Endothelial cell of umbilical vein (primary cell): ENCODE measurements around the gene NEU4. TPM values are rescaled to one million over a fixed set of nuclear protein-coding genes. Genes with fewer than 3 reads are reported as not detected.

ENCODE experiments used
- BruUV-seq: library from RNA; stranded (reverse); fragments of 400-500 nt; replicated peaks from 2 replicates; lab custom pipeline; 2021; lab: Mats Ljungman, UMichigan
- CTCF ChIA-PET: fragments of 300-600, 350-600 bp; sonication (Branson Sonifier 250); formaldehyde crosslinking; loops from one replicate; lab custom pipeline; 2021; ENCODE audit warnings: antibody characterized with exemption, inconsistent platforms; lab: Charles Lee
- POLR2A ChIA-PET: fragments of 300-600, 350-600 bp; sonication (Branson Sonifier 250); formaldehyde crosslinking; loops from one replicate; lab custom pipeline; 2021; ENCODE audit warnings: antibody characterized with exemption, inconsistent platforms; lab: Charles Lee
- DNase-seq: peaks from one replicate; pipeline ENCODE4 v3.0.0-alpha.2; 2011; ENCODE audit warnings: low read depth, low spot score
- FAIRE-seq: peaks from 2 replicates; lab custom pipeline; 2011; peaks lifted over from hg19 to GRCh38; lab: Jason Lieb, UNC
- H2AFZ ChIP-seq: 2 replicates; pipeline ENCODE4 v1.6.0; 2012; ENCODE audit warnings: low read depth, low read length, control low read depth, inconsistent platforms
- H3K27ac ChIP-seq: 2 replicates; pipeline ENCODE4 v1.5.1; 2011; ENCODE audit warnings: low read depth, mild to moderate bottlenecking, control low read depth, low read length, moderate library complexity; ENCODE audit not compliant: insufficient read depth
- H3K27me3 ChIP-seq, 2 experiments: 2 replicates each; pipeline versions ENCODE4 v1.6.0 to v1.6.1; 2011; ENCODE audit warnings: low read length in 2 of 2, mixed read lengths in 1 of 2; ENCODE audit not compliant: control insufficient read depth in 2 of 2, insufficient read depth in 2 of 2
- H3K36me3 ChIP-seq, 2 experiments: 2 replicates in 1 of 2; 3 replicates in 1 of 2; pipeline ENCODE4 v1.5.1; 2011; ENCODE audit warnings: low read length in 2 of 2, mild to moderate bottlenecking in 1 of 2, moderate library complexity in 1 of 2; ENCODE audit not compliant: control insufficient read depth in 2 of 2, insufficient read depth in 2 of 2; ENCODE audit errors: extremely low read depth in 1 of 2
- H3K4me1 ChIP-seq: 3 replicates; pipeline ENCODE4 v1.5.1; 2011; ENCODE audit warnings: mild to moderate bottlenecking, low read length; ENCODE audit not compliant: control insufficient read depth, insufficient read depth; ENCODE audit errors: extremely low read depth
- H3K4me2 ChIP-seq: 2 replicates; pipeline ENCODE4 v1.6.1; 2011; ENCODE audit warnings: low read length, control low read depth, mixed read lengths; ENCODE audit not compliant: insufficient read depth
- H3K4me3 ChIP-seq, 3 experiments: fragments of 200-600 bp in 1 of 3; sonication (generic), shearing (Covaris generic) in 1 of 3; replicated peaks in 1 of 3; 2 replicates each; pipeline ENCODE4 v1.5.1; 2011 to 2016; ENCODE audit warnings: control low read depth in 3 of 3, low read length in 3 of 3, mild to moderate bottlenecking in 2 of 3, inconsistent platforms in 1 of 3, low read depth in 1 of 3, moderate library complexity in 1 of 3; ENCODE audit not compliant: insufficient read depth in 1 of 3
- H3K79me2 ChIP-seq: 2 replicates; pipeline ENCODE4 v1.6.0; 2012; ENCODE audit warnings: low read length, inconsistent platforms; ENCODE audit not compliant: control insufficient read depth, insufficient read depth
- H3K9ac ChIP-seq: replicated peaks from 2 replicates; pipeline ENCODE3; 2011; ENCODE audit warnings: low read length, control low read depth; ENCODE audit not compliant: insufficient read depth; ENCODE audit errors: extremely low read depth
- H3K9me1 ChIP-seq: replicated peaks from 3 replicates; pipeline ENCODE4 v1.6.0; 2011; ENCODE audit warnings: mild to moderate bottlenecking, low read length; ENCODE audit not compliant: control insufficient read depth, insufficient read depth; ENCODE audit errors: extremely low read depth
- H3K9me3 ChIP-seq: replicated peaks from 2 replicates; pipeline ENCODE4 v1.5.1; 2012; ENCODE audit warnings: low read length, inconsistent platforms; ENCODE audit not compliant: control insufficient read depth, insufficient read depth
- H4K20me1 ChIP-seq: replicated peaks from 2 replicates; pipeline ENCODE3; 2011; ENCODE audit warnings: mild to moderate bottlenecking, low read length; ENCODE audit not compliant: control insufficient read depth, insufficient read depth; ENCODE audit errors: extremely low read depth
- CTCF ChIP-seq, 2 donors: IDR thresholded peaks; 1 replicate in 1 of 2; 2 replicates in 1 of 2; pipeline ENCODE4 v1.5.1; 2011; ENCODE audit warnings: low read length in 2 of 2, mild to moderate bottlenecking in 2 of 2, moderate library complexity in 2 of 2, control low read depth in 1 of 2, inconsistent platforms in 1 of 2, low read depth in 1 of 2; ENCODE audit not compliant: insufficient read depth in 1 of 2; ENCODE audit errors: extremely low read depth in 1 of 2
- EZH2 ChIP-seq: IDR thresholded peaks from 2 replicates; pipeline ENCODE4 v1.6.1; 2012; ENCODE audit warnings: borderline replicate concordance, low read depth, mild to moderate bottlenecking, moderate library complexity, low read length, inconsistent platforms; ENCODE audit not compliant: severe bottlenecking
- FOS ChIP-seq: IDR thresholded peaks from 2 replicates; pipeline ENCODE4 v1.6.1; 2011; ENCODE audit warnings: mild to moderate bottlenecking, low read length, moderate library complexity, borderline replicate concordance; ENCODE audit not compliant: insufficient read depth
- JUN ChIP-seq: IDR thresholded peaks from 2 replicates; pipeline ENCODE4 v1.6.1; 2011; ENCODE audit warnings: borderline replicate concordance, low read depth; ENCODE audit not compliant: insufficient read length, insufficient read depth
- MAX ChIP-seq: IDR thresholded peaks from 2 replicates; pipeline ENCODE4 v1.6.1; 2011; ENCODE audit not compliant: insufficient read depth, insufficient read length
- MYC ChIP-seq: IDR thresholded peaks from one replicate; pipeline ENCODE4 v1.6.1; 2011; ENCODE audit warnings: mild to moderate bottlenecking, low read depth, low read length
- POLR2A ChIP-seq: IDR thresholded peaks from 2 replicates; pipeline ENCODE4 v1.6.1; 2012; ENCODE audit warnings: low read depth, mild to moderate bottlenecking, control low read depth, low read length
- dilution Hi-C: fragments of 300-500 bp; cut with MboI; formaldehyde crosslinking; loops from one replicate; pipeline ENCODE4 v1.15.0; 2019; ENCODE audit warnings: low sequenced_read_pairs; ENCODE audit not compliant: extremely low pct_ligation_motif_present
- intact Hi-C: fragments of 100-400 bp; cut with micrococcal nuclease; formaldehyde crosslinking; loops from one replicate; pipeline ENCODE4 v1.10.0; 2022
- polyA plus RNA-seq, 4 experiments: library from polyadenylated mRNA; depleted of rRNA in 3 of 4; stranded (reverse) in 3 of 4; unstranded in 1 of 4; fragments of >200 nt; gene quantifications; 2 replicates each; pipeline versions ENCODE4 v1.2.1 to v1.2.3, GENCODE V29; 2011 to 2012; ENCODE audit warnings: missing spikeins in 1 of 4
- total RNA-seq: library from RNA; stranded (reverse); gene quantifications from 2 replicates; pipeline ENCODE4 v1.2.3, GENCODE V29; 2021

NEU4 gene
- total and polyA plus RNA-seq, 2 donors (not counting 3 experiments of a cell fraction or from before 2014, with no cell fraction given): not detected

GRCh38 chr2:241811201-241811951 lies 2.4 kb downstream of the NEU4 start:
- no TSS peak for BruUV-seq
- no peak for FAIRE-seq
- Histone ChIP-seq H3K4me2 (no peak overlapping the region), H3K27ac (no peak overlapping the region), H2AFZ (no peak overlapping the region), H3K36me3 (no peaks in the 10 kb centered on the region), H3K9me3 (no peaks in the 10 kb centered on the region), H3K4me3 (no peak overlapping the region), H3K79me2 (no peaks in the 10 kb centered on the region), H3K9me1 (no peaks in the 10 kb centered on the region), H3K4me1 (no peaks in the 10 kb centered on the region), H3K9ac (no peak overlapping the region), H3K27me3 (no peaks in the 10 kb centered on the region), H4K20me1 (no peaks in the 10 kb centered on the region)
- DNase-seq: no peak
- intact Hi-C loops: no loop called here
- dilution Hi-C loops: no loop called here
- POLR2A ChIA-PET: no interaction called here
- CTCF ChIA-PET: no interaction called here
- TF ChIP-seq MAX (no peak), FOS (no peak), CTCF (IDR thresholded peaks at IDR 0.05; ENCODE audit: extremely low read depth in 1 of 2, insufficient read depth in 1 of 2, low read depth in 1 of 2, low read length in 2 of 2) (no peak), EZH2 (no peak), JUN (no peak), POLR2A (no peak), MYC (no peak)
